Astrocyte of the cerebellum (primary cell): ENCODE results near the gene CEP135.
A peak's percentile ranks its signal among the peaks of the same experiment; 100 is the strongest.

Source experiments
- DNase-seq: peaks from one replicate; pipeline ENCODE4 v3.0.0-alpha.2; 2011; ENCODE audit warnings: low read depth
- H3K4me3 ChIP-seq: 2 replicates; pipeline ENCODE4 v1.5.1; 2011; ENCODE audit warnings: mild to moderate bottlenecking, low read depth, low read length, moderate library complexity
- CTCF ChIP-seq: IDR thresholded peaks from 2 replicates; pipeline ENCODE4 v1.5.1; 2012; ENCODE audit warnings: low read length, low read depth, moderate library complexity, mild to moderate bottlenecking; ENCODE audit errors: missing control alignments
- in situ Hi-C: cut with HindIII; loops from 2 replicates; pipeline ENCODE4 v1.10.0; 2017; ENCODE audit warnings: low sequenced_read_pairs

Gene CEP135

GRCh38 chr4:55938481-55938880, 10.3 kb upstream of the CEP135 start:
- DNase-seq, result no peak
- in situ Hi-C loops, result no loop called here
- no peak overlapping the region for H3K4me3 ChIP-seq
- TF ChIP-seq CTCF, result no peak

- no peak for TF ChIP-seq CTCF
- no peak overlapping the region for H3K4me3 ChIP-seq
- in situ Hi-C loops, result no loop called here
- no peak for DNase-seq
Observed at GRCh38 chr4:55939421-55939820, 9.3 kb upstream of the CEP135 start.

- H3K4me3 ChIP-seq, result no peak overlapping the region
- no peak for DNase-seq
- in situ Hi-C loops, result no loop called here
- no peak for TF ChIP-seq CTCF
Observed at GRCh38 chr4:55941881-55942396, 6.8 kb upstream of the CEP135 start.

GRCh38 chr4:55947254-55947882, 1.4 kb upstream of the CEP135 start:
- H3K4me3 ChIP-seq, result peak overlapping the region; percentile 68
- in situ Hi-C loops, result no loop called here
- DNase-seq, result peak; percentile 4
- no peak for TF ChIP-seq CTCF

GRCh38 chr4:55947912-55948725, 626 bp upstream of the CEP135 start:
- in situ Hi-C loops, result no loop called here
- H3K4me3 ChIP-seq, result peak overlapping the region; percentile 68
- peak; percentile 81 for DNase-seq

GRCh38 chr4:55949482-55949802, 697 bp downstream of the CEP135 start:
- peak; percentile 9 for DNase-seq
- in situ Hi-C loops, result no loop called here
- H3K4me3 ChIP-seq, result peak overlapping the region; percentile 68
- TF ChIP-seq CTCF, result no peak

More at GRCh38 chr4:55947912-55948725, 626 bp upstream of the CEP135 start:
- TF ChIP-seq CTCF, result no peak
